Measurements from ENCODE around the gene NAT16.

DNA sequence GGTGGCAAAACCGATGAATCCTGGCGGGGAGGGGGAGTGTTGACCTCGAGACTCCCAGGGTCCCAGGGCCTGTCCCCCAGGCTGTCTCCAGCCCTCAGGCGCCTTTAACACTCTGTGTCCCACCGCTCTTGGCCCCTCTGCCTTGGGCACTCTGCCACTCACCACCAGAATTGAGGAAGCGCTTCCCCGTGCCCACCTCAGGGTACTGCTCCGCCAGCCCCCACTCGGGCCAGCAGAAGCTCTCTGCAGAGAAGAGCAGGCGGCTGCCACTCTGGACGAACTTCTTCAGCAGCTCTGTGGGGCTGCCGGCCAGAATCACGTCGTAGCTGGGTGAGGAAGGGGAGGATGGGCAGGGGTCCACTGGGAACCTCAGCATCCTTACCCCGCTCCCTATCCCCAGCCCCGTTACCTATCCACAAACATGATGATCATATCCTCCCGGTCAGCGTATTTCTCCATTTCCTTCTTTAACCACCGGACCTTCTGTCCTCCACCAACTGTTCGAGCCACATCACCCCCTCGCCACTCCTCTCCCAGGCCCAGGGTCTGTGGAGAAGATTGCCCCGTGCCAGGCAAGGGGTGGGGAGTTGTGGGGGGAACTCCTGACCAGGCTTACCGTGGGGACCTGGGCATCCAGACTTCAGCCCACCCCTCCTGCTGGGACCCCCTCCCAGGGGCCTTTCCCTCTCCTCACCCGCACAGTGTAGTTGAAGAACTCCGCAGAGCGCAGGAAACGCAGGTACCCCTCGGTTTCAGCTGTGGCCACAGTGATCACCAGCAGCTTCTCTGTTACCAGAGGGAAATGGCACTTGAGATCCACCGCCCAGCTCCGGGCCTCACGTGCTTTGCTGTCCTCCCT is 36.1 kb upstream of the NAT16 start:
- TF ChIP-seq CTCF (IDR thresholded peaks at IDR 0.05; ENCODE audit: low read depth, low read length, poor library complexity, severe bottlenecking): no peak
- TF ChIP-seq EZH2phosphoT487 (IDR thresholded peaks at IDR 0.05; ENCODE audit: borderline replicate concordance, low read length): no peak

Measured in DOHH2 (cell line).